BE2C (cell line): ENCODE data around the gene PTK7.
"Not testable (repeated sequence)": the region's sequence is repeated elsewhere in the genome, so short reads cannot be mapped to it uniquely, and the experiment has no call there.

ENCODE experiments used
- DNase-seq: peaks from one replicate; pipeline ENCODE4 v3.0.0-alpha.2; 2020
- H3K27me3 ChIP-seq: fragments of 250-450 bp; sonication (Bioruptor Pico); 2 replicates; pipeline ENCODE4 v1.5.1; 2020; ENCODE audit warnings: mild to moderate bottlenecking
- H3K36me3 ChIP-seq: fragments of 250-450 bp; sonication (Bioruptor Pico); 2 replicates; pipeline ENCODE4 v1.5.1; 2020; ENCODE audit warnings: mild to moderate bottlenecking
- H3K4me1 ChIP-seq: fragments of 250-450 bp; sonication (Bioruptor Pico); 2 replicates; pipeline ENCODE4 v1.5.1; 2020
- H3K4me3 ChIP-seq: 2 replicates; pipeline ENCODE4 v1.5.1; 2011; ENCODE audit warnings: low read depth, low read length
- H3K9me3 ChIP-seq: fragments of 250-450 bp; sonication (Bioruptor Pico); 2 replicates; pipeline ENCODE4 v1.5.1; 2020
- TF ChIP-seq, protein P1 (sequence below): IDR thresholded peaks from 2 replicates; pipeline ENCODE4 v1.5.1; 2012; ENCODE audit warnings: mild to moderate bottlenecking, low read depth, low read length

The PTK7 gene

DNA sequence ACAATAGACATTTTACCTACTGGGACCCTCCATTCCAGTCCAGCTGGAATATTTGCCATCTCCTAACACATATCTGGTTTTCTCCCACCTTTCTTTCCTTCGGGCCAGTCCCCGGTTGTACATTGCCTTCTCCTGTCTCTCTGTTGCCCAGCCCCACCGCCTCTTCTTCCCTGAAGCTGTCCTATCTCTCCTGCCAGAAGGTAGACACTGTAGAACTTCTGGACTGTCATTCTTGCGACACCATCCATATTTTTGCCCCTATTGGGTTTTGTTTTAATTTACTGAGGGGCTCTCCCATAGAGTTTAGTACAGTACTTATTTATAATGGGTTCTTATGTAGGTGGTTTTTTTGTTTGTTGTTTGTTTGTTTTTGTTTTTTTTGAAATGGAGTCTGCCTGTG, 4.9 kb downstream of the PTK7 start:
- Histone ChIP-seq H3K4me3 (no peak overlapping the region), H3K4me1 (peaks cover 5% of the 10 kb centered on the region; the same call in 1 of the 2 replicates), H3K36me3 (peaks cover 7% of the 10 kb centered on the region; the same call in 1 of the 2 replicates), H3K9me3 (no peaks in the 10 kb centered on the region), H3K27me3 (no peaks in the 10 kb centered on the region)
- TF ChIP-seq, protein P1, sequence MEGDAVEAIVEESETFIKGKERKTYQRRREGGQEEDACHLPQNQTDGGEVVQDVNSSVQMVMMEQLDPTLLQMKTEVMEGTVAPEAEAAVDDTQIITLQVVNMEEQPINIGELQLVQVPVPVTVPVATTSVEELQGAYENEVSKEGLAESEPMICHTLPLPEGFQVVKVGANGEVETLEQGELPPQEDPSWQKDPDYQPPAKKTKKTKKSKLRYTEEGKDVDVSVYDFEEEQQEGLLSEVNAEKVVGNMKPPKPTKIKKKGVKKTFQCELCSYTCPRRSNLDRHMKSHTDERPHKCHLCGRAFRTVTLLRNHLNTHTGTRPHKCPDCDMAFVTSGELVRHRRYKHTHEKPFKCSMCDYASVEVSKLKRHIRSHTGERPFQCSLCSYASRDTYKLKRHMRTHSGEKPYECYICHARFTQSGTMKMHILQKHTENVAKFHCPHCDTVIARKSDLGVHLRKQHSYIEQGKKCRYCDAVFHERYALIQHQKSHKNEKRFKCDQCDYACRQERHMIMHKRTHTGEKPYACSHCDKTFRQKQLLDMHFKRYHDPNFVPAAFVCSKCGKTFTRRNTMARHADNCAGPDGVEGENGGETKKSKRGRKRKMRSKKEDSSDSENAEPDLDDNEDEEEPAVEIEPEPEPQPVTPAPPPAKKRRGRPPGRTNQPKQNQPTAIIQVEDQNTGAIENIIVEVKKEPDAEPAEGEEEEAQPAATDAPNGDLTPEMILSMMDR: no peak
- no peak for DNase-seq

DNA sequence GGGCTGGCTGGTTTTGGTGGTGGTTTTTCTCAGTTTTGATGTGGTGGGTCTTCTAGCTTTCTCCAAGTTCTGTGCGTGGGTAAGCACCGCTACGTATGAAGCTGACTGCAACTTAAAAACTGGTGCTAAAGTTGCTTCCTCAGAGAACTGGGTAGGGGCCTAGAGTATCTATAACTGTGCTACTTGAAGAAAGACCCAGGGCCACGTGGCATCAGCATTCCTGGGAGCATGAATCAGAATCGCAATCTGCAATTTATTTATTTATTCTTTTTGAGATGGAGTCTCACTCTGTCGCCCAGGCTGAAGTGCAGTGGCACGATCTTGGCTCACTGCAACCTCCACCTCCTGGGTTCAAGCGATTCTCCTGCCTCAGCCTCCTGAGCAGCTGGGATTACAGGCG, 5.8 kb downstream of the PTK7 start:
- not testable (repeated sequence) for DNase-seq, H3K36me3 ChIP-seq, H3K27me3 ChIP-seq, H3K4me1 ChIP-seq, H3K9me3 ChIP-seq, H3K4me3 ChIP-seq

DNA sequence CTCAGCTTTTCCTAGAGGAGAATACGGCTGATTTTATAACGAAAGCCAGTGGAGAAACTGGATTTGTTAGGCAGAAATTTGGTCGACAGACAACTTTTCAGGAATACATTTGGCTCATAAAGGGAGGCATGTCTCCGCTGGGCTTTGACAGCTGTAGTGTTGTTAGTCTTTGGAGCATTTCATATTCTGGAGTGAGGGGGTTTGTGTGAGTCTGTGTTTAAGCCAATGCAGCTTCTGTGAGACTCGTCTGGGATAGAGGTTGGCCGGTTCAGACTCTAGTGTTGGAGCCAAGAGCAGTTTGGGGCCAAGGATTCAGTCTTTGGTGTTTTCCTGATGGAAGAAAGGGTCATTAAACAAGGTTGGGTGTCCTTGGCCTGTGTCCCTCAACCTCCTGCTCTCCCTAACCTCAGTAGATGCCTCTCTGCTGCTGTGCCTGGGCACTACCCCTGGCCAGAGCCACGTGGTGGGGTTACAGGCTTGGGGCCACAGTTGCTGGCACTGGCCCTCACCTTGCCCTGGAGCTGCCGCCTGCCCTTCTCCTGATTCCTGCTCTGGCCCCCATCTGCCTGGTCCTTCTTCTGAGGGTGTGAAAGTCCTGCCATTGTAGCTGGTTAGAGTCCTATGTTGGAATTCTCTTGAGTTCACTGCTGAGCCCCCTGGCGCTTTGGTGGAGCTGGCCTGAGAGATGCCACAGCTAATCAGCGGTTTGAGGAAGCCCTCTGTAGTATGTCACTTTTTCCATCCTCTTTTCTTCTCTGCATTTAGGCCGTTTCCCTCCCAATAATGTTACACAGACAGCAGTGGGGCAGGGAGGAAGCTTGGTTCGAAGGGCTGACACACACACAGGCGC, 6.9 kb downstream of the PTK7 start:
- Histone ChIP-seq H3K27me3 (no peaks in the 10 kb centered on the region), H3K36me3 (no peaks in the 10 kb centered on the region), H3K4me3 (no peak overlapping the region), H3K4me1 (peaks cover under 1% of the 10 kb centered on the region; the same call in 1 of the 2 replicates), H3K9me3 (no peaks in the 10 kb centered on the region)
- no peak for DNase-seq
- TF ChIP-seq, protein P1: no peak

DNA sequence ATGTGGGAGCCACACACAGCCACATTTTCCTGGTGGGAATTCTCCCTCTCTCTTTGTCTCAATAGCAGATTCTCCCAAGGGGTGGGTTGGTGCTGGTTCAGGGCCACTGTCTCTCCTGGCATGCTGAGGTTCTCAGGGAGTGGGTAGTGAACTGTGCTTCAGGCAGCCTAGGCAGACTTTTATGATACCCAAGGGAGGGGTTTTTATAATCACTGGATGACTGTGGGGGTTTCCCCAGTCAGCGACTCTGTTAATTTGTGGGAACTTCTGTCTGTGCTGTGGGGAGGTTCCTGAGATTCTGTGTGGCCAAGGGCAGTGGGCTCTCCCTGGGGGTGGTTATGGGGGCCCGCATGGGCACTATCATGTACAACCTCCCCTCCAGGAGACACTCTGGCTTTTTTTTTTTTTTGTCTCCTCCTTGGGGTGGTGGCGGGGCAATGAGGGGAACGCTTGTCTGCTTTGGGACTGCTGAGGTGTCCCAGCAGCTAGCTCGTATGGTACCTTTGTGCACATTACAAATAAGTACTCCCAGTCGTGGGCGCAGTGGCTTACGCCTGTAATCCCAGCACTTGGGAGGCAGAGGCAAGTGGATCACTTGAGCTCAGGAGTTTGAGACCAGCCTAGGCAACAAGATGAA, 10.0 kb downstream of the PTK7 start:
- no peaks in the 10 kb centered on the region for H3K9me3 ChIP-seq
- TF ChIP-seq, protein P1: no peak
- H3K27me3 ChIP-seq: no peaks in the 10 kb centered on the region
- no peak overlapping the region for H3K4me3 ChIP-seq
- no peak for DNase-seq
- no peaks in the 10 kb centered on the region for H3K36me3 ChIP-seq
- peaks cover 4% of the 10 kb centered on the region; the same call in 1 of the 2 replicates for H3K4me1 ChIP-seq

DNA sequence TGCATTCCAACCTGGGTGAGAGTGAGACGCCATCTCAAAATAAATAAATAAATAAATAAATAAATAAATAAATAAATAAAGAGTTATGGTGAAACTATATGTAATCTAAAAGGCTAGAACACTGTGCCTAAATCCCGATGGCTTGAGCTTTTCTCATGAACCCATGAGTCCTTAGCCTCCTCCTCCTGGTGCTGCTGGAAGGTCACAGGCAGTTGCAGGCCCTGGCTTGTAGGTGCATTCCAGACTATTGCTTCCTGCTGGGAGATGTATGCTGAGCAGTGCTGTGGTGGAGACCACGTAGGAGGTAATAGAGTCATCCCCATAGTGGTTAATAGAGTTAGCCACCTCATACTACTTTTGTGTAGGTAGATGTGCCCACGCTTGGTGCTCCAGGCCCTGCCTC, 12.5 kb downstream of the PTK7 start:
- TF ChIP-seq, protein P1: no peak
- H3K36me3 ChIP-seq: no peaks in the 10 kb centered on the region
- DNase-seq: no peak
- no peaks in the 10 kb centered on the region for H3K27me3 ChIP-seq
- no peak overlapping the region for H3K4me3 ChIP-seq
- peaks cover 9% of the 10 kb centered on the region for H3K4me1 ChIP-seq
- H3K9me3 ChIP-seq: no peaks in the 10 kb centered on the region

DNA sequence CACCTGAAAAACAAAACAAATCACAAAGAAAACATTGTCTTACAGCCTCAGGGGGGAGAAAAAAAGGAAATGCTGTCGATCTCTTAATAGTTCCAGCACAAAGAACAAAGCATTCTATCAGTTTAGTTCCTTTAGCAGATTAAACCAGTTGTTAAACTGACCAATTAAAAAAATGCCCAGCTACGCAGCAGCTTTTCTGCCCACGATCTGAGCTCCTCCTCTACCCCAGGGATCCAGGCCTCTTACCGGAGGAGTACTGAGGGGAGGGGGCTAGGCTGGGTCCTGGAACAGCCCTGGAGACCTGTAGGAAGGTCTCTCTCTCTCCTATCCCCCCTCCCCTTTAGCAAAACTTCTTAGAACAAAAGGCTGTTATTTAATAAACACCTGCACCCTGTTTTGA, 13.4 kb downstream of the PTK7 start:
- TF ChIP-seq, protein P1: no peak
- no peaks in the 10 kb centered on the region for H3K36me3 ChIP-seq
- peaks cover 9% of the 10 kb centered on the region for H3K4me1 ChIP-seq
- no peaks in the 10 kb centered on the region for H3K9me3 ChIP-seq
- H3K27me3 ChIP-seq: no peaks in the 10 kb centered on the region
- H3K4me3 ChIP-seq: no peak overlapping the region
- no peak for DNase-seq
